ENCODE data around the gene NCOA3. TPM values are rescaled to one million over a fixed set of nuclear protein-coding genes. Genes with fewer than 3 reads are reported as not detected.
"Not testable (repeated sequence)": the region's sequence is repeated elsewhere in the genome, so short reads cannot be mapped to it uniquely, and the experiment has no call there.

Gene NCOA3
- total RNA-seq, 2 experiments from 2014 or later, result 76.4 to 83.4 TPM

GRCh38 chr20:47583551-47583950 is 81.9 kb downstream of the NCOA3 start:
- no peak for DNase-seq
- Mint-ChIP-seq H3K27me3 (no peaks in the 10 kb centered on the region), H3K4me1 (peaks cover 41% of the 10 kb centered on the region), H3K4me3 (no peak overlapping the region), H3K36me3 (ENCODE audit: low read depth) (peaks cover 51% of the 10 kb centered on the region), H3K9me3 (ENCODE audit: low read depth) (no peaks in the 10 kb centered on the region), H3K27ac (peak overlapping the region; percentile 25)
- intact Hi-C loops (cut with DNase I, micrococcal nuclease), result no loop called here
- ChIA-PET CTCF (interaction anchor here (0.6 to 1.0 kb wide), 2 partner anchors 19 to 37 kb away, joined by 3 to 5 read pairs; no protein-coding TSS in a partner anchor), POLR2A (no interaction called here)
- no peak for ATAC-seq

GRCh38 chr20:47585087-47585747 is 83.5 kb downstream of the NCOA3 start:
- DNase-seq (no peak), ATAC-seq (no peak)
- H3K9me3 Mint-ChIP-seq (ENCODE audit: low read depth), result no peaks in the 10 kb centered on the region
- POLR2A ChIA-PET, result interaction anchor here (0.6 to 0.7 kb wide), 2 partner anchors 12 to 35 kb away, joined by 3 to 4 read pairs; no protein-coding TSS in a partner anchor
- H3K27me3 Mint-ChIP-seq, result no peaks in the 10 kb centered on the region
- H3K4me3 Mint-ChIP-seq, result no peak overlapping the region
- intact Hi-C loops (cut with DNase I, micrococcal nuclease), result no loop called here
- H3K27ac Mint-ChIP-seq, result peak overlapping the region; percentile 70
- CTCF ChIA-PET, result interaction anchor here (0.5 to 1.3 kb wide), 3 partner anchors 8 to 202 kb away, joined by 3 to 6 read pairs (median 4); no protein-coding TSS in a partner anchor
- peaks cover 26% of the 10 kb centered on the region for H3K4me1 Mint-ChIP-seq
- peaks cover 44% of the 10 kb centered on the region for H3K36me3 Mint-ChIP-seq (ENCODE audit: low read depth)

- H3K36me3 Mint-ChIP-seq (ENCODE audit: low read depth), result peaks cover 51% of the 10 kb centered on the region
- H3K4me3 Mint-ChIP-seq, result no peak overlapping the region
- H3K27me3 Mint-ChIP-seq, result no peaks in the 10 kb centered on the region
- no peaks in the 10 kb centered on the region for H3K9me3 Mint-ChIP-seq (ENCODE audit: low read depth)
- ChIA-PET POLR2A (no interaction called here), CTCF (interaction anchor here (1.5 kb wide), 1 partner anchor 21 kb away, joined by 3 read pairs; no protein-coding TSS in a partner anchor)
- intact Hi-C loops (cut with DNase I, micrococcal nuclease), result no loop called here
- peak overlapping the region; percentile 0 for H3K27ac Mint-ChIP-seq
- ATAC-seq (no peak), DNase-seq (no peak)
- peaks cover 25% of the 10 kb centered on the region for H3K4me1 Mint-ChIP-seq
These were observed 85.1 kb downstream of the NCOA3 start for GRCh38 chr20:47586649-47587294.

GRCh38 chr20:47588158-47588557 is 86.5 kb downstream of the NCOA3 start:
- intact Hi-C loops (cut with DNase I, micrococcal nuclease), result no loop called here
- Mint-ChIP-seq H3K4me3 (no peak overlapping the region), H3K27me3 (no peaks in the 10 kb centered on the region), H3K36me3 (ENCODE audit: low read depth) (peaks cover 50% of the 10 kb centered on the region), H3K9me3 (ENCODE audit: low read depth) (no peaks in the 10 kb centered on the region), H3K27ac (no peak overlapping the region), H3K4me1 (peaks cover 32% of the 10 kb centered on the region)
- ATAC-seq (no peak), DNase-seq (no peak)
- POLR2A ChIA-PET, result no interaction called here
- CTCF ChIA-PET, result no interaction called here

GRCh38 chr20:47591231-47591630 is 89.5 kb downstream of the NCOA3 start:
- DNase-seq (no peak), ATAC-seq (no peak)
- peak overlapping the region; percentile 43 for H3K27ac Mint-ChIP-seq
- ChIA-PET POLR2A (no interaction called here), CTCF (interaction anchor here (1.3 kb wide), 1 partner anchor 14 kb away, joined by 4 read pairs; no protein-coding TSS in a partner anchor)
- no peaks in the 10 kb centered on the region for H3K27me3 Mint-ChIP-seq
- H3K9me3 Mint-ChIP-seq (ENCODE audit: low read depth), result no peaks in the 10 kb centered on the region
- H3K4me1 Mint-ChIP-seq, result peaks cover 20% of the 10 kb centered on the region
- no peak overlapping the region for H3K4me3 Mint-ChIP-seq
- peaks cover 49% of the 10 kb centered on the region for H3K36me3 Mint-ChIP-seq (ENCODE audit: low read depth)
- intact Hi-C loops (cut with DNase I, micrococcal nuclease), result no loop called here

- Mint-ChIP-seq H3K27me3 (no peaks in the 10 kb centered on the region), H3K4me3 (no peak overlapping the region), H3K4me1 (peaks cover 23% of the 10 kb centered on the region), H3K9me3 (ENCODE audit: low read depth) (no peaks in the 10 kb centered on the region), H3K27ac (no peak overlapping the region), H3K36me3 (ENCODE audit: low read depth) (peaks cover 41% of the 10 kb centered on the region)
- CTCF ChIA-PET, result no interaction called here
- ATAC-seq, result no peak
- POLR2A ChIA-PET, result no interaction called here
- no peak for DNase-seq
- intact Hi-C loops (cut with DNase I, micrococcal nuclease), result no loop called here
These were observed 92.5 kb downstream of the NCOA3 start for GRCh38 chr20:47594157-47594556.

GRCh38 chr20:47595138-47595537 is 93.5 kb downstream of the NCOA3 start:
- ATAC-seq; DNase-seq; H3K27ac Mint-ChIP-seq; H3K4me3 Mint-ChIP-seq; H3K27me3 Mint-ChIP-seq; H3K9me3 Mint-ChIP-seq (ENCODE audit: low read depth); POLR2A ChIA-PET; intact Hi-C loops (cut with DNase I, micrococcal nuclease): not testable (repeated sequence)
- CTCF ChIA-PET, result interaction anchor here (1.1 to 1.6 kb wide), 4 partner anchors 18 to 218 kb away, joined by 3 to 5 read pairs (median 4); no protein-coding TSS in a partner anchor
- H3K36me3 Mint-ChIP-seq (ENCODE audit: low read depth), result peaks cover 43% of the 10 kb centered on the region
- peaks cover 26% of the 10 kb centered on the region for H3K4me1 Mint-ChIP-seq

- CTCF ChIA-PET, result interaction anchor here (0.7 to 1.6 kb wide), 7 partner anchors 19 to 219 kb away, joined by 3 to 5 read pairs (median 3); no protein-coding TSS in a partner anchor
- Mint-ChIP-seq H3K9me3 (ENCODE audit: low read depth) (no peaks in the 10 kb centered on the region), H3K4me3 (no peak overlapping the region), H3K36me3 (ENCODE audit: low read depth) (peaks cover 47% of the 10 kb centered on the region), H3K27ac (no peak overlapping the region), H3K27me3 (no peaks in the 10 kb centered on the region), H3K4me1 (peaks cover 29% of the 10 kb centered on the region)
- DNase-seq (no peak), ATAC-seq (no peak)
- POLR2A ChIA-PET, result interaction anchor here (0.5 kb wide), 1 partner anchor 24 kb away, joined by 3 read pairs; no protein-coding TSS in a partner anchor
- intact Hi-C loops (cut with DNase I, micrococcal nuclease), result no loop called here
These were observed 94.4 kb downstream of the NCOA3 start for GRCh38 chr20:47596003-47596571.

GRCh38 chr20:47597090-47597489 is 95.4 kb downstream of the NCOA3 start:
- H3K27ac Mint-ChIP-seq, result peak overlapping the region; percentile 42
- no peaks in the 10 kb centered on the region for H3K9me3 Mint-ChIP-seq (ENCODE audit: low read depth)
- DNase-seq, result no peak
- peaks cover 41% of the 10 kb centered on the region for H3K36me3 Mint-ChIP-seq (ENCODE audit: low read depth)
- H3K4me3 Mint-ChIP-seq, result no peak overlapping the region
- intact Hi-C loops (cut with DNase I, micrococcal nuclease), result no loop called here
- CTCF ChIA-PET, result interaction anchor here (1.8 kb wide), 1 partner anchor 13 kb away, joined by 6 read pairs; no protein-coding TSS in a partner anchor
- H3K27me3 Mint-ChIP-seq, result no peaks in the 10 kb centered on the region
- no peak for ATAC-seq
- POLR2A ChIA-PET, result interaction anchor here (0.7 kb wide), 1 partner anchor 12 kb away, joined by 4 read pairs; no protein-coding TSS in a partner anchor
- peaks cover 25% of the 10 kb centered on the region for H3K4me1 Mint-ChIP-seq

GRCh38 chr20:47598911-47599744 is 97.4 kb downstream of the NCOA3 start:
- Mint-ChIP-seq H3K4me1 (peaks cover 38% of the 10 kb centered on the region), H3K36me3 (ENCODE audit: low read depth) (peaks cover 41% of the 10 kb centered on the region)
- DNase-seq, result no peak

More at GRCh38 chr20:47598911-47599744, 97.4 kb downstream of the NCOA3 start:
- no peak overlapping the region for H3K4me3 Mint-ChIP-seq
- no peak for ATAC-seq
- H3K27ac Mint-ChIP-seq, result peak overlapping the region; percentile 52
- CTCF ChIA-PET, result interaction anchor here (0.5 to 1.3 kb wide), 6 partner anchors 11 to 1670 kb away, joined by 3 to 4 read pairs (median 3); no protein-coding TSS in a partner anchor
- POLR2A ChIA-PET, result interaction anchor here (0.8 kb wide), 1 partner anchor 207 kb away, joined by 3 read pairs; no protein-coding TSS in a partner anchor
- intact Hi-C loops (cut with DNase I, micrococcal nuclease), result no loop called here
- H3K27me3 Mint-ChIP-seq, result no peaks in the 10 kb centered on the region
- no peaks in the 10 kb centered on the region for H3K9me3 Mint-ChIP-seq (ENCODE audit: low read depth)

Data from activated CD4-positive, alpha-beta T cell treated with anti-CD3 and anti-CD28 coated beads for 36 hours (primary cell).